ENCODE measurements around the gene ITPRID2. TPM values are rescaled to one million over a fixed set of nuclear protein-coding genes. Genes with fewer than 3 reads are reported as not detected.
A peak's percentile ranks its signal among the peaks of the same experiment; 100 is the strongest.

ITPRID2 gene
- total and polyA plus RNA-seq, 10 of the 15 experiments (the other 5 are each of a cell fraction or from before 2014, with no cell fraction given): 4.7 to 23.7 (median 13.1) TPM

DNA sequence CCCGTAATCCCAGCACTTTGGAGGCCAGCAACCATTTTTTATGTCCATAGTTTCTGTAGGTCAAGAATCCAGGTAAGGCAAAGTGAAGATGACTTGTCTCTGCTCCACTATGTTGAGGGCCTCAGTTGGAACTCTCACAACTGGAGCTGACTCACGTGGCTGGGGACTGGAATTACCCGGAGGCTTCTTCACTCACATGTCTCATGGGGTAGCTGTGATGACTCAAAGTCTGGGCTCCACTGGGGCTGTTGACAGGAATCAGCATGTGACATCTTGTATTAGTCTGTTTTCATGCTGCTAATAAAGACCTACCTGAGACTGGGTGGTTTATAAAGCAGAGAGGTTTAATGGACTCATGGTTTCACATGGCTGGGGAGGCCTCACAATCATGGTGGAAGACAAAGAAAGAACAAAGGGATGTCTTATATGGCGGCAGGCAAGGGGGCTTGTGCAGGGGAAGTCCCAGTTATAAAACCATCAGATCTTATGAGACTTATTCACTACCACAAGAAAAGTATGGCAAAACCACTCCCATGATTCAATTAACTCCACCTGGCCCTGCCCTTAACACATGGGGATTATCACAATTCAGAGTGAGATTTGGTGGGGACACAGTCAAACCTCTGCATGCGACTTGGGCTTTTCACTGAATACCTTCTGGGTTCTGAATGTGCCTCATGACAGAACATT, 86.3 kb downstream of the ITPRID2 start:
- BruUV-seq (replicated peaks): no TSS peak
- in situ Hi-C loops (cut with MboI): no loop called here
- Histone ChIP-seq H3K4me1 (ENCODE audit: control insufficient read depth, insufficient read depth, low read length) (no peaks in the 10 kb centered on the region), H3K9ac (ENCODE audit: control insufficient read depth, insufficient read depth, low read length) (no peak overlapping the region), H3K9me3 (replicated peaks; ENCODE audit: control insufficient read depth, insufficient read depth, low read length) (no peaks in the 10 kb centered on the region), H4K20me1 (ENCODE audit: control insufficient read depth, insufficient read depth) (no peaks in the 10 kb centered on the region), H3K4me2 (ENCODE audit: control insufficient read depth, insufficient read depth) (no peak overlapping the region), H2AFZ (ENCODE audit: control insufficient read depth, low read depth, low read length) (no peak overlapping the region), H3K36me3 (ENCODE audit: control insufficient read depth in 2 of 2, insufficient read depth in 2 of 2, low read length in 1 of 2) (no peaks in the 10 kb centered on the region), H3K27ac (ENCODE audit: control insufficient read depth, insufficient read depth) (no peak overlapping the region), H3K79me2 (ENCODE audit: control insufficient read depth, insufficient read depth, low read length) (no peaks in the 10 kb centered on the region), H3K4me3 (no peak overlapping the region), H3K27me3 (replicated peaks in 1 of 2; ENCODE audit: control insufficient read depth in 2 of 2, insufficient read depth in 2 of 2, low read length in 1 of 2) (no peaks in the 10 kb centered on the region; a peak in 1 of 4 replicates)
- ATAC-seq: peak; percentile 67
- DNase-seq (ENCODE audit: low read depth, low spot score): no peak
- ChIA-PET POLR2A (no interaction called here), RAD21 (ENCODE audit: unreplicated experiment) (interaction anchor here (1.0 kb wide), 1 partner anchor 81 kb away, joined by 3 read pairs; no protein-coding TSS in a partner anchor), CTCF (interaction anchor here (1.0 kb wide), 1 partner anchor 11 kb away, joined by 4 read pairs; no protein-coding TSS in a partner anchor), SMC1A (ENCODE audit: uncharacterized antibody, unreplicated experiment) (no interaction called here)
- intact Hi-C loops (cut with micrococcal nuclease; ENCODE audit: unreplicated experiment): loop anchor here (10.0 kb wide), 1 partner anchor 677 kb away; no protein-coding TSS in a partner anchor
- WGBS (ENCODE audit: insufficient coverage, insufficient replicate concordance, low lambda C conversion rate, missing lambda C conversion rate): 5% methylated on average over 5 of the region's 5 CpGs
- FAIRE-seq: no peak
- TF ChIP-seq RAD21 (IDR thresholded peaks at IDR 0.05; ENCODE audit: insufficient read depth, low read depth, low read length) (no peak), BHLHE40 (IDR thresholded peaks at IDR 0.05; ENCODE audit: borderline replicate concordance in 1 of 2, low read depth in 2 of 2, low read length in 1 of 2) (peak; percentile 32 to 48; a peak in 2 of 4 replicates)

DNA sequence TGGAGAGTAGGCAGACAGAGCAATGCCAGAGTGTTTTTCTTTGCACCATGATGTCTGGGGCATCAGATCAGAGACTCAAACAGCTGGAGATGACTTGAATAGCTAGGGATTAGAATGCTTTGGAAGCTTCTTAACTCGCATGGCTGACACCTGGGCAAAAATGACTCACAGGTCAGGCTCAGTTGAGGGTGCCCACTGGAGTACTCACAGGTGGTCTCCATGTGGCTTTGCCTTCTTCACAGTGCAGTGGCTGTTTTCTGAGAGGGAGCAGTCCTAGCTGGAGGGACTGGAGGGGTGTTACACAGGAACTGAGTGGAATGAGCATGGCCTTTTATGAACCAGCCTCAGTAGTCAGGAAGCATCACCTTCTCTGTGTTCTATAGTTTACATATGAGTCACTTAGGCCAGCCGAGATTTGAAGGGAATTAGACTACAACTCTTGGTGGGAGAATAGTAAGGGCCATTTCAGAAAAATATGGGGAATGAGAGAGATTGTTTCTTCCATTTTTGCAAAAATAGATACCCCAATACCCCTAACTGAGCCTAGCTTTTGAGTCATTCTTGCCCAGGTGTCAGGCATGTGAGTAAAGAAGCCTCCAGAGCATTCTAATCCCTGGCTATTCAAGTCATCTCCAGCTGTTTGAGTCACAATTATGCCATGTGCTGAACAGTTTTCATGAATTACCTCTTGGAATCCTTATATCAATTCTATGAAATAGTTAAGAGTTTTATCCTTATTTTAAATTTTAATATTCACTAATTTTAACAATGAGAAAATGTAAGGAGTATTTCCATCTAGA, 87.0 kb downstream of the ITPRID2 start:
- RAD21 ChIA-PET (ENCODE audit: unreplicated experiment): interaction anchor here (1.0 kb wide), 1 partner anchor 81 kb away, joined by 3 read pairs; no protein-coding TSS in a partner anchor
- Histone ChIP-seq H2AFZ (ENCODE audit: control insufficient read depth, low read depth, low read length) (no peak overlapping the region), H3K27ac (ENCODE audit: control insufficient read depth, insufficient read depth) (no peak overlapping the region), H3K4me3 (no peak overlapping the region), H3K4me2 (ENCODE audit: control insufficient read depth, insufficient read depth) (no peak overlapping the region), H3K4me1 (ENCODE audit: control insufficient read depth, insufficient read depth, low read length) (no peaks in the 10 kb centered on the region), H4K20me1 (ENCODE audit: control insufficient read depth, insufficient read depth) (no peaks in the 10 kb centered on the region), H3K79me2 (ENCODE audit: control insufficient read depth, insufficient read depth, low read length) (no peaks in the 10 kb centered on the region), H3K9me3 (replicated peaks; ENCODE audit: control insufficient read depth, insufficient read depth, low read length) (no peaks in the 10 kb centered on the region), H3K27me3 (replicated peaks in 1 of 2; ENCODE audit: control insufficient read depth in 2 of 2, insufficient read depth in 2 of 2, low read length in 1 of 2) (no peaks in the 10 kb centered on the region; a peak in 1 of 4 replicates), H3K9ac (ENCODE audit: control insufficient read depth, insufficient read depth, low read length) (no peak overlapping the region), H3K36me3 (ENCODE audit: control insufficient read depth in 2 of 2, insufficient read depth in 2 of 2, low read length in 1 of 2) (no peaks in the 10 kb centered on the region)
- FAIRE-seq (no peak), DNase-seq (ENCODE audit: low read depth, low spot score) (no peak), ATAC-seq (no peak)
- no TSS peak for BruUV-seq (replicated peaks)
- CTCF ChIA-PET: interaction anchor here (1.0 kb wide), 1 partner anchor 10 kb away, joined by 4 read pairs; no protein-coding TSS in a partner anchor
- POLR2A ChIA-PET: no interaction called here
- WGBS (ENCODE audit: insufficient coverage, insufficient replicate concordance, low lambda C conversion rate, missing lambda C conversion rate): 19% methylated on average over 2 of the region's 2 CpGs
- in situ Hi-C loops (cut with MboI): no loop called here
- intact Hi-C loops (cut with micrococcal nuclease; ENCODE audit: unreplicated experiment): loop anchor here (10.0 kb wide), 1 partner anchor 676 kb away; no protein-coding TSS in a partner anchor
- SMC1A ChIA-PET (ENCODE audit: uncharacterized antibody, unreplicated experiment): no interaction called here
- TF ChIP-seq TARDBP (IDR thresholded peaks at IDR 0.05; ENCODE audit: borderline replicate concordance): no peak
- no peak for TF ChIP-seq BRCA1 (IDR thresholded peaks at IDR 0.05; ENCODE audit: low read depth, low read length)
- no peak for TF ChIP-seq HDGF (IDR thresholded peaks at IDR 0.05)
- TF ChIP-seq SMARCA5 (IDR thresholded peaks at IDR 0.05): no peak
- TF ChIP-seq ZNF24 (IDR thresholded peaks at IDR 0.05): no peak
- TF ChIP-seq MTA3 (IDR thresholded peaks at IDR 0.05; ENCODE audit: borderline replicate concordance, low read length): no peak
- TF ChIP-seq SPI1 (IDR thresholded peaks at IDR 0.05; ENCODE audit: borderline replicate concordance, insufficient read depth, low read depth, low read length): no peak
- TF ChIP-seq IKZF2 (IDR thresholded peaks at IDR 0.05): no peak
- no peak for TF ChIP-seq RB1 (IDR thresholded peaks at IDR 0.05; ENCODE audit: borderline replicate concordance)
- no peak for TF ChIP-seq NFXL1 (IDR thresholded peaks at IDR 0.05; ENCODE audit: borderline replicate concordance)
- TF ChIP-seq NR2C2 (IDR thresholded peaks at IDR 0.05; ENCODE audit: borderline replicate concordance, control insufficient read depth, insufficient read length, low read depth): no peak
- TF ChIP-seq, protein P1, sequence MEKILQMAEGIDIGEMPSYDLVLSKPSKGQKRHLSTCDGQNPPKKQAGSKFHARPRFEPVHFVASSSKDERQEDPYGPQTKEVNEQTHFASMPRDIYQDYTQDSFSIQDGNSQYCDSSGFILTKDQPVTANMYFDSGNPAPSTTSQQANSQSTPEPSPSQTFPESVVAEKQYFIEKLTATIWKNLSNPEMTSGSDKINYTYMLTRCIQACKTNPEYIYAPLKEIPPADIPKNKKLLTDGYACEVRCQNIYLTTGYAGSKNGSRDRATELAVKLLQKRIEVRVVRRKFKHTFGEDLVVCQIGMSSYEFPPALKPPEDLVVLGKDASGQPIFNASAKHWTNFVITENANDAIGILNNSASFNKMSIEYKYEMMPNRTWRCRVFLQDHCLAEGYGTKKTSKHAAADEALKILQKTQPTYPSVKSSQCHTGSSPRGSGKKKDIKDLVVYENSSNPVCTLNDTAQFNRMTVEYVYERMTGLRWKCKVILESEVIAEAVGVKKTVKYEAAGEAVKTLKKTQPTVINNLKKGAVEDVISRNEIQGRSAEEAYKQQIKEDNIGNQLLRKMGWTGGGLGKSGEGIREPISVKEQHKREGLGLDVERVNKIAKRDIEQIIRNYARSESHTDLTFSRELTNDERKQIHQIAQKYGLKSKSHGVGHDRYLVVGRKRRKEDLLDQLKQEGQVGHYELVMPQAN (conservative IDR thresholded peaks at IDR 0.05): no peak
